H1 (cell line): ENCODE data around the gene PRF1. TPM values are rescaled to one million over a fixed set of nuclear protein-coding genes. Genes with fewer than 3 reads are reported as not detected.

Experiments
- CREB1 ChIP-seq: IDR thresholded peaks from 2 replicates; pipeline ENCODE4 v1.6.1; 2012; ENCODE audit warnings: inconsistent platforms
- POLR2A ChIP-seq, 2 experiments: IDR thresholded peaks; 1 replicate in 1 of 2; 2 replicates in 1 of 2; pipeline ENCODE4 v1.6.1; 2011; ENCODE audit warnings: low read depth in 2 of 2, low read length in 2 of 2, mild to moderate bottlenecking in 2 of 2; ENCODE audit errors: control extremely low read depth in 1 of 2
- RAD21 ChIP-seq, 2 experiments: IDR thresholded peaks in 1 of 2; conservative IDR thresholded peaks in 1 of 2; 2 replicates each; pipeline ENCODE4 v1.6.1; 2011; ENCODE audit warnings: low read depth in 2 of 2, low read length in 2 of 2, improper control_type of control experiment in 1 of 2, inconsistent platforms in 1 of 2, mild to moderate bottlenecking in 1 of 2, moderate library complexity in 1 of 2
- polyA plus RNA-seq, 7 experiments: library from polyadenylated mRNA; depleted of rRNA in 3 of 7; stranded (reverse) in 5 of 7; unstranded in 2 of 7; fragments of >200 nt in 5 of 7; fragments of 200-250 nt in 2 of 7; gene quantifications; 1 replicate in 5 of 7; 2 replicates in 1 of 7; 4 replicates in 1 of 7; pipeline versions ENCODE4 v1.2.1 to v1.2.3, GENCODE V29; 2011 to 2013; ENCODE audit warnings: missing spikeins in 2 of 7, mixed read lengths in 2 of 7
- total RNA-seq: library from RNA; stranded (reverse); fragmentation: NEBNext Ultra II Directional; extraction: Animal tissue kit (Norgen Biotek cat#: 25700); gene quantifications from 2 replicates; pipeline ENCODE4 v1.2.1, GENCODE V29; 2021
- TF ChIP-seq, protein P1 (sequence below): fragments of 300-600 bp; sonication (generic); IDR thresholded peaks from 2 replicates; pipeline ENCODE4 v1.7.1; 2012; ENCODE audit warnings: low read length, moderate library complexity, mild to moderate bottlenecking, inconsistent platforms; ENCODE audit not compliant: insufficient replicate concordance
- TF ChIP-seq, protein P2 (sequence below): IDR thresholded peaks from 2 replicates; pipeline ENCODE4 v1.6.1; 2011; ENCODE audit warnings: low read depth, mild to moderate bottlenecking, low read length; ENCODE audit not compliant: insufficient read depth
- TF ChIP-seq, protein P3 (sequence below), 3 experiments: IDR thresholded peaks; 1 replicate in 2 of 3; 2 replicates in 1 of 3; pipeline versions ENCODE4 v1.5.1 to v1.6.1; 2011; ENCODE audit warnings: low read length in 3 of 3, mild to moderate bottlenecking in 3 of 3, inconsistent platforms in 2 of 3, low read depth in 1 of 3, moderate library complexity in 1 of 3; ENCODE audit not compliant: insufficient read depth in 1 of 3; ENCODE audit errors: control extremely low read depth in 1 of 3

PRF1 gene
- total and polyA plus RNA-seq, 2 of the 8 experiments (the other 6 are each of a cell fraction or from before 2014, with no cell fraction given) = 0.15 TPM; not detected in 1

DNA sequence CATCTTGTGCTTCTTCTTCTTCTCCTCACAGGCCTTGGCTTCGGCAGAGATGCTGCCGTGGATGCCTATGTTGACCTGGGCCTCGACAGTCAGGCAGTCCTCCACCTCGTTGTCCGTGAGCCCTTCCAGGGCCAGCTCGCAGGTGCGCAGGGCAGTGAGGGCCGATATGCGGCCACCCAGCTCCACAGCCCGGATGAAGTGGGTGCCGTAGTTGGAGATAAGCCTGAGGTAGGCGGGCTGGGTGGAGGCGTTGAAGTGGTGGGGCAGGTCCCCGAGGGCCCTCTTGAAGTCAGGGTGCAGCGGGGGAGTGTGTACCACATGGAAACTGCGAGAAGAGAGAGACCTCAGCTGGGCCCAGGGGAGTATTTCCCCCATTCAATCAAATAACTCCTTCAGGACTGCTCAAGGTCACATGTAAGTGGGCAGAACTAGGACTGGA lies 3.7 kb downstream of the PRF1 start (continued):
- TF ChIP-seq, protein P1, sequence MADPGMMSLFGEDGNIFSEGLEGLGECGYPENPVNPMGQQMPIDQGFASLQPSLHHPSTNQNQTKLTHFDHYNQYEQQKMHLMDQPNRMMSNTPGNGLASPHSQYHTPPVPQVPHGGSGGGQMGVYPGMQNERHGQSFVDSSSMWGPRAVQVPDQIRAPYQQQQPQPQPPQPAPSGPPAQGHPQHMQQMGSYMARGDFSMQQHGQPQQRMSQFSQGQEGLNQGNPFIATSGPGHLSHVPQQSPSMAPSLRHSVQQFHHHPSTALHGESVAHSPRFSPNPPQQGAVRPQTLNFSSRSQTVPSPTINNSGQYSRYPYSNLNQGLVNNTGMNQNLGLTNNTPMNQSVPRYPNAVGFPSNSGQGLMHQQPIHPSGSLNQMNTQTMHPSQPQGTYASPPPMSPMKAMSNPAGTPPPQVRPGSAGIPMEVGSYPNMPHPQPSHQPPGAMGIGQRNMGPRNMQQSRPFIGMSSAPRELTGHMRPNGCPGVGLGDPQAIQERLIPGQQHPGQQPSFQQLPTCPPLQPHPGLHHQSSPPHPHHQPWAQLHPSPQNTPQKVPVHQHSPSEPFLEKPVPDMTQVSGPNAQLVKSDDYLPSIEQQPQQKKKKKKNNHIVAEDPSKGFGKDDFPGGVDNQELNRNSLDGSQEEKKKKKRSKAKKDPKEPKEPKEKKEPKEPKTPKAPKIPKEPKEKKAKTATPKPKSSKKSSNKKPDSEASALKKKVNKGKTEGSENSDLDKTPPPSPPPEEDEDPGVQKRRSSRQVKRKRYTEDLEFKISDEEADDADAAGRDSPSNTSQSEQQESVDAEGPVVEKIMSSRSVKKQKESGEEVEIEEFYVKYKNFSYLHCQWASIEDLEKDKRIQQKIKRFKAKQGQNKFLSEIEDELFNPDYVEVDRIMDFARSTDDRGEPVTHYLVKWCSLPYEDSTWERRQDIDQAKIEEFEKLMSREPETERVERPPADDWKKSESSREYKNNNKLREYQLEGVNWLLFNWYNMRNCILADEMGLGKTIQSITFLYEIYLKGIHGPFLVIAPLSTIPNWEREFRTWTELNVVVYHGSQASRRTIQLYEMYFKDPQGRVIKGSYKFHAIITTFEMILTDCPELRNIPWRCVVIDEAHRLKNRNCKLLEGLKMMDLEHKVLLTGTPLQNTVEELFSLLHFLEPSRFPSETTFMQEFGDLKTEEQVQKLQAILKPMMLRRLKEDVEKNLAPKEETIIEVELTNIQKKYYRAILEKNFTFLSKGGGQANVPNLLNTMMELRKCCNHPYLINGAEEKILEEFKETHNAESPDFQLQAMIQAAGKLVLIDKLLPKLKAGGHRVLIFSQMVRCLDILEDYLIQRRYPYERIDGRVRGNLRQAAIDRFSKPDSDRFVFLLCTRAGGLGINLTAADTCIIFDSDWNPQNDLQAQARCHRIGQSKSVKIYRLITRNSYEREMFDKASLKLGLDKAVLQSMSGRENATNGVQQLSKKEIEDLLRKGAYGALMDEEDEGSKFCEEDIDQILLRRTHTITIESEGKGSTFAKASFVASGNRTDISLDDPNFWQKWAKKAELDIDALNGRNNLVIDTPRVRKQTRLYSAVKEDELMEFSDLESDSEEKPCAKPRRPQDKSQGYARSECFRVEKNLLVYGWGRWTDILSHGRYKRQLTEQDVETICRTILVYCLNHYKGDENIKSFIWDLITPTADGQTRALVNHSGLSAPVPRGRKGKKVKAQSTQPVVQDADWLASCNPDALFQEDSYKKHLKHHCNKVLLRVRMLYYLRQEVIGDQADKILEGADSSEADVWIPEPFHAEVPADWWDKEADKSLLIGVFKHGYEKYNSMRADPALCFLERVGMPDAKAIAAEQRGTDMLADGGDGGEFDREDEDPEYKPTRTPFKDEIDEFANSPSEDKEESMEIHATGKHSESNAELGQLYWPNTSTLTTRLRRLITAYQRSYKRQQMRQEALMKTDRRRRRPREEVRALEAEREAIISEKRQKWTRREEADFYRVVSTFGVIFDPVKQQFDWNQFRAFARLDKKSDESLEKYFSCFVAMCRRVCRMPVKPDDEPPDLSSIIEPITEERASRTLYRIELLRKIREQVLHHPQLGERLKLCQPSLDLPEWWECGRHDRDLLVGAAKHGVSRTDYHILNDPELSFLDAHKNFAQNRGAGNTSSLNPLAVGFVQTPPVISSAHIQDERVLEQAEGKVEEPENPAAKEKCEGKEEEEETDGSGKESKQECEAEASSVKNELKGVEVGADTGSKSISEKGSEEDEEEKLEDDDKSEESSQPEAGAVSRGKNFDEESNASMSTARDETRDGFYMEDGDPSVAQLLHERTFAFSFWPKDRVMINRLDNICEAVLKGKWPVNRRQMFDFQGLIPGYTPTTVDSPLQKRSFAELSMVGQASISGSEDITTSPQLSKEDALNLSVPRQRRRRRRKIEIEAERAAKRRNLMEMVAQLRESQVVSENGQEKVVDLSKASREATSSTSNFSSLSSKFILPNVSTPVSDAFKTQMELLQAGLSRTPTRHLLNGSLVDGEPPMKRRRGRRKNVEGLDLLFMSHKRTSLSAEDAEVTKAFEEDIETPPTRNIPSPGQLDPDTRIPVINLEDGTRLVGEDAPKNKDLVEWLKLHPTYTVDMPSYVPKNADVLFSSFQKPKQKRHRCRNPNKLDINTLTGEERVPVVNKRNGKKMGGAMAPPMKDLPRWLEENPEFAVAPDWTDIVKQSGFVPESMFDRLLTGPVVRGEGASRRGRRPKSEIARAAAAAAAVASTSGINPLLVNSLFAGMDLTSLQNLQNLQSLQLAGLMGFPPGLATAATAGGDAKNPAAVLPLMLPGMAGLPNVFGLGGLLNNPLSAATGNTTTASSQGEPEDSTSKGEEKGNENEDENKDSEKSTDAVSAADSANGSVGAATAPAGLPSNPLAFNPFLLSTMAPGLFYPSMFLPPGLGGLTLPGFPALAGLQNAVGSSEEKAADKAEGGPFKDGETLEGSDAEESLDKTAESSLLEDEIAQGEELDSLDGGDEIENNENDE = no peak
- TF ChIP-seq RAD21 (IDR thresholded peaks at IDR 0.05 in 1 of 2, conservative IDR thresholded peaks at IDR 0.05 in 1 of 2; ENCODE audit: low read depth in 2 of 2, low read length in 2 of 2) (no peak), POLR2A (IDR thresholded peaks at IDR 0.05; ENCODE audit: control extremely low read depth in 1 of 2, low read depth in 2 of 2, low read length in 2 of 2) (no peak), CREB1 (no peak)
- TF ChIP-seq, protein P2, sequence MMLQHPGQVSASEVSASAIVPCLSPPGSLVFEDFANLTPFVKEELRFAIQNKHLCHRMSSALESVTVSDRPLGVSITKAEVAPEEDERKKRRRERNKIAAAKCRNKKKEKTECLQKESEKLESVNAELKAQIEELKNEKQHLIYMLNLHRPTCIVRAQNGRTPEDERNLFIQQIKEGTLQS = no peak
- TF ChIP-seq, protein P3, sequence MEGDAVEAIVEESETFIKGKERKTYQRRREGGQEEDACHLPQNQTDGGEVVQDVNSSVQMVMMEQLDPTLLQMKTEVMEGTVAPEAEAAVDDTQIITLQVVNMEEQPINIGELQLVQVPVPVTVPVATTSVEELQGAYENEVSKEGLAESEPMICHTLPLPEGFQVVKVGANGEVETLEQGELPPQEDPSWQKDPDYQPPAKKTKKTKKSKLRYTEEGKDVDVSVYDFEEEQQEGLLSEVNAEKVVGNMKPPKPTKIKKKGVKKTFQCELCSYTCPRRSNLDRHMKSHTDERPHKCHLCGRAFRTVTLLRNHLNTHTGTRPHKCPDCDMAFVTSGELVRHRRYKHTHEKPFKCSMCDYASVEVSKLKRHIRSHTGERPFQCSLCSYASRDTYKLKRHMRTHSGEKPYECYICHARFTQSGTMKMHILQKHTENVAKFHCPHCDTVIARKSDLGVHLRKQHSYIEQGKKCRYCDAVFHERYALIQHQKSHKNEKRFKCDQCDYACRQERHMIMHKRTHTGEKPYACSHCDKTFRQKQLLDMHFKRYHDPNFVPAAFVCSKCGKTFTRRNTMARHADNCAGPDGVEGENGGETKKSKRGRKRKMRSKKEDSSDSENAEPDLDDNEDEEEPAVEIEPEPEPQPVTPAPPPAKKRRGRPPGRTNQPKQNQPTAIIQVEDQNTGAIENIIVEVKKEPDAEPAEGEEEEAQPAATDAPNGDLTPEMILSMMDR (IDR thresholded peaks at IDR 0.05; ENCODE audit: control extremely low read depth in 1 of 3, insufficient read depth in 1 of 3, low read depth in 1 of 3, low read length in 3 of 3) = no peak
- TF ChIP-seq, all 59 proteins: peak for 0
